ENCODE measurements around the gene NOTCH3.

NOTCH3 gene

GRCh38 chr19:15187026-15188007 is 13.5 kb downstream of the NOTCH3 start:
- H3K4me3 ChIP-seq (ENCODE audit: low read depth, low read length): no peak overlapping the region
- TF ChIP-seq CTCF (IDR thresholded peaks at IDR 0.05; ENCODE audit: insufficient read depth, low read depth, low read length, missing control alignments): no peak
- DNase-seq (ENCODE audit: low read depth): no peak

GRCh38 chr19:15185188-15185587 is 15.6 kb downstream of the NOTCH3 start:
- TF ChIP-seq CTCF (IDR thresholded peaks at IDR 0.05; ENCODE audit: insufficient read depth, low read depth, low read length, missing control alignments): no peak
- DNase-seq (ENCODE audit: low read depth): no peak
- no peak overlapping the region for H3K4me3 ChIP-seq (ENCODE audit: low read depth, low read length)

- H3K4me3 ChIP-seq (ENCODE audit: low read depth, low read length): no peak overlapping the region
- no peak for DNase-seq (ENCODE audit: low read depth)
- TF ChIP-seq CTCF (IDR thresholded peaks at IDR 0.05; ENCODE audit: insufficient read depth, low read depth, low read length, missing control alignments): no peak
Measured at GRCh38 chr19:15184776-15185175, 16.0 kb downstream of the NOTCH3 start.

- H3K4me3 ChIP-seq (ENCODE audit: low read depth, low read length): no peak overlapping the region
- DNase-seq (ENCODE audit: low read depth): no peak
- TF ChIP-seq CTCF (IDR thresholded peaks at IDR 0.05; ENCODE audit: insufficient read depth, low read depth, low read length, missing control alignments): no peak
Measured at GRCh38 chr19:15181394-15181793, 19.4 kb downstream of the NOTCH3 start.

- TF ChIP-seq CTCF (IDR thresholded peaks at IDR 0.05; ENCODE audit: insufficient read depth, low read depth, low read length, missing control alignments): no peak
- no peak for DNase-seq (ENCODE audit: low read depth)
- H3K4me3 ChIP-seq (ENCODE audit: low read depth, low read length): no peak overlapping the region
Measured at GRCh38 chr19:15180451-15181390, 20.1 kb downstream of the NOTCH3 start.

- no peak overlapping the region for H3K4me3 ChIP-seq (ENCODE audit: low read depth, low read length)
- no peak for DNase-seq (ENCODE audit: low read depth)
- TF ChIP-seq CTCF (IDR thresholded peaks at IDR 0.05; ENCODE audit: insufficient read depth, low read depth, low read length, missing control alignments): no peak
Measured at GRCh38 chr19:15178629-15179308, 22.0 kb downstream of the NOTCH3 start.

All from GM12865 (cell line).